GM13977 (cell line): ENCODE results near the gene C1orf74.

ENCODE experiments used
- DNase-seq: peaks from one replicate; pipeline ENCODE4 v3.0.0; 2012; ENCODE audit warnings: low spot score
- in situ Hi-C: fragments of 300-500 bp; cut with MboI; formaldehyde crosslinking; loops from one replicate; pipeline ENCODE4 v1.12.0; 2022; ENCODE audit warnings: low sequenced_read_pairs, low pct_unique_long_range_greater_than_20kb, mixed read lengths, inconsistent platforms; ENCODE audit not compliant: unreplicated experiment
- TF ChIP-seq, protein P1 (sequence below): IDR thresholded peaks from 2 replicates; pipeline ENCODE4 v1.5.1; 2012; ENCODE audit warnings: mild to moderate bottlenecking, control low read depth; ENCODE audit not compliant: insufficient read depth; ENCODE audit errors: extremely low read depth, missing control alignments

The C1orf74 gene

DNA sequence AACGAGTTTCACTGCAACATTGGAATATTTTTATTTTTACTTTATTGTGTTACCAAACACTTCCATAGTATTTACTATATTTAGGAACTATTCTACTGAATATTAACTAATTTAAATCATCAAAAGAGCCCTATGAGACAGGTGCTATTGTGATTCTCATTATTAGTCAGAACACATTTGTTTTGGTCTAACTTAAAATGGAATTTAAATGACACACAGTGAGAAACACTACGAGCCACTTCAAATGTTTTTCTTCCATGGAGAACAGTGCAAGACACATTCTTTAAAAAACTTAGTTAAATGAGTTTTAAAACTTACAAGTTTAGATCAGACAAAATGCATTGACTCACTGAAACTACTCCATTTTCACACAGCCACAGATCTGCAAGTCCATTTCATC lies 35.2 kb downstream of the C1orf74 start:
- no peak for DNase-seq
- TF ChIP-seq, protein P1, sequence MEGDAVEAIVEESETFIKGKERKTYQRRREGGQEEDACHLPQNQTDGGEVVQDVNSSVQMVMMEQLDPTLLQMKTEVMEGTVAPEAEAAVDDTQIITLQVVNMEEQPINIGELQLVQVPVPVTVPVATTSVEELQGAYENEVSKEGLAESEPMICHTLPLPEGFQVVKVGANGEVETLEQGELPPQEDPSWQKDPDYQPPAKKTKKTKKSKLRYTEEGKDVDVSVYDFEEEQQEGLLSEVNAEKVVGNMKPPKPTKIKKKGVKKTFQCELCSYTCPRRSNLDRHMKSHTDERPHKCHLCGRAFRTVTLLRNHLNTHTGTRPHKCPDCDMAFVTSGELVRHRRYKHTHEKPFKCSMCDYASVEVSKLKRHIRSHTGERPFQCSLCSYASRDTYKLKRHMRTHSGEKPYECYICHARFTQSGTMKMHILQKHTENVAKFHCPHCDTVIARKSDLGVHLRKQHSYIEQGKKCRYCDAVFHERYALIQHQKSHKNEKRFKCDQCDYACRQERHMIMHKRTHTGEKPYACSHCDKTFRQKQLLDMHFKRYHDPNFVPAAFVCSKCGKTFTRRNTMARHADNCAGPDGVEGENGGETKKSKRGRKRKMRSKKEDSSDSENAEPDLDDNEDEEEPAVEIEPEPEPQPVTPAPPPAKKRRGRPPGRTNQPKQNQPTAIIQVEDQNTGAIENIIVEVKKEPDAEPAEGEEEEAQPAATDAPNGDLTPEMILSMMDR: no peak
- in situ Hi-C loops: no loop called here

DNA sequence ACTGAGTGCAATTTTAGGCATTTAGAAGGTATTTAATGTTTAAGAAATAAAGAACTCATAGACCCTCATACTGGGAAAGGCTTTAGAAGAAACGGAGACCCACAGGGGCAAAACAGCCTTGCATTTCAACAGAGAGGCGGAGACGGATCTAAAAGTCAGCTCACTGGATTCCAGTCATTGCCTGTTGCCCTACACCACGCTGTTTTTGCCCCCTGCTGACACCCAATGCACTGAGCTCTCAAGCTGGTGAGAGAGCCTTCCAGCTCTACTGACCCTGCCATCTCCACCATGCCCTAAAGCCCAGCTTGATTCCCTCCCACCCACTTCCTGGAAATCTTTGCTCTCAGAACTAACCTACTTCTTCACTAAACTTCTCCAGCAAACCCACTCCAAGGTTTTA lies 35.7 kb downstream of the C1orf74 start:
- in situ Hi-C loops: no loop called here
- TF ChIP-seq, protein P1: no peak
- no peak for DNase-seq

DNA sequence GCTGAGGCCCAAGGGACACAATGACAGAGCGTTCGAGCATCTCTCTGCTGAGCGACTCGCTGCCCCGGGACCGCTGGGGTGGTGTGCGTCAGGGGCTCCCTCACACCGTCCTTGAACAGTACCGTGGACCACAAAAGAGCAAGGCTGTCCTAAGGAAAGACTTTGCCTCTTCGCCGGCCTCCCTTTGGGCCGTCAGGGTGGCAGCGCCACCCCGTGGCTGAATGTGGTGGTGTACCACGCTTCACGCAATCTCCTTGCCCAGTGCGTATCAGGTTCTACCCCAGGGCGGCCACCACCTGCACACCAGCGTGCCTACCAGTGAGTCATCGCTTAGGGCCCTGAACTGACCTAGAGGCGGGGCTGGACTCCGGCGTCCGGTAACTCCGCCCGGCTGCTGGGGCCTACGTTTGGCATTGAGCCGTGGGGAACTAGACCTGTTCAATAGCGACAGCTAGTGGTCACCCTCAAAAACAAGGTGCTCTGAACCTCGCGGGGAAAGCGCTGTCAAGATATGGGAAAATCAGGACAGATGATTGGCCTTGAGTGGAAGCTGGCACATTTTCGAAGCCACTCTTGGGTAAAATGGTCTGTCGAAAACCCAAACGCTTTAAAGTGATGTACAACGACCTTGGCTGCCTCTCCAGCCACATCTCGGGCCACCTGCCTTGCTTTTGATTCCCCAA lies 36.6 kb downstream of the C1orf74 start:
- in situ Hi-C loops: no loop called here
- peak; percentile 76 for DNase-seq
- TF ChIP-seq, protein P1: peak; percentile 83

DNA sequence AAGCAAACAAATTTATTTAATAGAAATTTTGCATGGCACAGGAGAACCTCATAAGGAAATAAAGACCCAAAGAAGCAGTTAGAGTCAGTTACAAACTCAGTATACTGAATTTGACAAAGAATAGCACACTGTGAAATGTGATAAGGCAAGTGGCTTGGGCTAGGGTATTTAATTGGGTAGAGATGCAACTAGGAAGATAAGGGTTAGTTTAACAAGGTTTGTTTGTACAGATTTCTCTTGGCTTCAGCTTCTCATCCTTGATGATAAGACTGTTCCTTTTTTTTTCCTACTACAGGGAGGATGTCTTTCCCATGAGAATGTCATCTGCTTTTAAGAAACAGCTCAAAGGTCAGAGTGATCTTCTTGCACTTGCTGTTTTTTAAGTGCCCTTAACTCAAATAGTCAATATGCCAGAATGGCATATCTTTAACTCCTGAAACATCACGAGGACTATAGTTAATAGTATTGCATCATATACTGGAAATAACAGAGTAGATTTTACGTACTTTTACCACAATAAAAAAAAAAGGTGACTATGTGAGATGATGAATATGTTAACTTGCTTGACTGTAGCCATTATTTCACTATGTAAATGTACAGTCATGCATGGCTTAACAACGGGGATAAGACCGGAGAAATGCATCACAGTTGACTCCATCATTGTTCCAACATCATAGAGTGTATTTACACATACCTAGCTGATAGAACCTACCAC lies 37.8 kb downstream of the C1orf74 start:
- in situ Hi-C loops: no loop called here
- no peak for DNase-seq
- TF ChIP-seq, protein P1: no peak

DNA sequence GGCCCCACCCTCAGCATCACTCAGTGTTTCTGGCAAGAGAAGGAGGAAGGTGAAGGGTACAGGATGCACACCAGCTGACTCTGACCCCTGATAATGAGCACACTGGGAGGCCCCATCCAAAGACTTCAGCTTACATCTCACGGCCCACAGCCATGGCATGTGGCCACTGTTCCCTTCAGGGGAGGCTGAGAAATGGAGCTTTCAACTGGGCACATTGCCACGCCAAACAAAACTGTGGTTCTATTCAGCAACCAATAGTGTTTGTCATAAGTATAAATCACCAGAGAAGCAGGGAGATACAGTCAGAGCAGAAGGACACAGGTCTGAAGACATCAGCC lies 41.2 kb downstream of the C1orf74 start:
- TF ChIP-seq, protein P1: no peak
- in situ Hi-C loops: no loop called here
- no peak for DNase-seq

DNA sequence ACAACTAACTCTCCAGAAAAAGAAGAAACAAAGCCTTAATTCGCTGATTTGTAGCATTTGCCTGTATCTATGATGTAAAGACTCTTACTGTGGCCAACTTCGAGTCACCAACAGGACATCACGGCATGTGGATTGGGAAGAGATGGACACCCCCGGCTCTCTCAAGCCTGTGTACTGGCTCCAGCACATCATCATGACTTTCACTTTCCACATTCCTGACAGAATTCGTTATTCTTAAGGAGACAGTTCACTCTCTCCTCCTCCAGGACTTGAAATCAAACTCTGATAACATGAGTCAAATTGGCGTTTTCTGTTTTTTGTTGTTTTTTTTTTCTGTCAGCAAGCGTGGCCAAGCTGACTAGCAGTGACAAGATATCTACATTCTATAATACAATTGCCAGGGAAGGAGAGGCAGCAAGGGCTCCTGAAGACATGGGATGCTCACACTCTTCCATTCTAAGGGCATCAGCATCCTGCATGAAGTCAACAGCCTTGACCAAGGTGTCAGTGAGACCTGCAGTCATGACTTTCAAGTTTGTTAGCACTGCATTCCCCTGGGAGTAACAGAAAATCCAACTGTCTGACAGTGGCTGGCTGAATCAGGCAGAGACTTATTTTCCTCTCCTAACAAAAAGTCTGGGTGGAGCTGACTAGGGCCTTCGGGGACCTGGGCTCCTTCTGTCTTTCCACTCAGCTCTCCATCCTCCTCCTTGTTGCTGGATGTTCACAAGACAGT lies 41.8 kb downstream of the C1orf74 start:
- TF ChIP-seq, protein P1: no peak
- in situ Hi-C loops: no loop called here
- no peak for DNase-seq
